NCI-H82 (cell line): ENCODE data around the gene PPM1F.

ENCODE experiments used
- DNase-seq: peaks from one replicate; lab custom pipeline; 2025; lab: John Stamatoyannopoulos, UW

PPM1F gene

GRCh38 chr22:21952586-21953571 lies at the start of gene PPM1F:
Gene PPM1F (minus strand): TSS chr22:21952848. CDS start chr22:21946048, 6,800 bp downstream.
- peak; percentile 83 for DNase-seq

- DNase-seq = no peak
These were observed 49.2 kb upstream of the PPM1F start for GRCh38 chr22:22001664-22002525.

GRCh38 chr22:21998595-21999247 lies 46.1 kb upstream of the PPM1F start:
- DNase-seq = no peak

- DNase-seq = no peak
These were observed 43.6 kb upstream of the PPM1F start for GRCh38 chr22:21996175-21996720.

- DNase-seq = no peak
These were observed 43.0 kb upstream of the PPM1F start for GRCh38 chr22:21995660-21996059.

GRCh38 chr22:21994881-21995444 lies 42.3 kb upstream of the PPM1F start:
- no peak for DNase-seq

- DNase-seq = no peak
These were observed 40.1 kb upstream of the PPM1F start for GRCh38 chr22:21992593-21993237.

- no peak for DNase-seq
These were observed 39.1 kb upstream of the PPM1F start for GRCh38 chr22:21991774-21992173.

- DNase-seq = no peak
These were observed 38.6 kb upstream of the PPM1F start for GRCh38 chr22:21991304-21991596.

GRCh38 chr22:21990445-21991303 lies 38.0 kb upstream of the PPM1F start:
- no peak for DNase-seq

GRCh38 chr22:21989049-21989448 lies 36.4 kb upstream of the PPM1F start:
- no peak for DNase-seq

GRCh38 chr22:21985214-21985613 lies 32.6 kb upstream of the PPM1F start:
- DNase-seq = no peak

- DNase-seq = peak; percentile 4
These were observed 32.1 kb upstream of the PPM1F start for GRCh38 chr22:21984793-21985192.

GRCh38 chr22:21982338-21982965 lies 29.8 kb upstream of the PPM1F start, which contains the start of gene TOP3B:
Gene TOP3B (minus strand): TSS chr22:21982787. CDS start chr22:21975709, 7,078 bp downstream.
- DNase-seq = peak; percentile 83

GRCh38 chr22:21981874-21982273 lies 29.2 kb upstream of the PPM1F start:
- DNase-seq = no peak

- DNase-seq = no peak
These were observed 27.9 kb upstream of the PPM1F start for GRCh38 chr22:21980547-21980946.

GRCh38 chr22:21978564-21979386 lies 26.1 kb upstream of the PPM1F start:
- no peak for DNase-seq

GRCh38 chr22:21977814-21978213 lies 25.2 kb upstream of the PPM1F start:
- no peak for DNase-seq

GRCh38 chr22:21975854-21976345 lies 23.3 kb upstream of the PPM1F start:
- no peak for DNase-seq
